ENCODE data around the gene MDM4. TPM values are rescaled to one million over a fixed set of nuclear protein-coding genes. Genes with fewer than 3 reads are reported as not detected.

MDM4 gene
- total RNA-seq, 4 donors from 2014 or later, result 15.1 to 44.0 (median 28.9) TPM

- H3K27me3 ChIP-seq, result no peaks in the 10 kb centered on the region
- H3K27ac ChIP-seq, result peak overlapping the region; percentile 83 to 85 (median 84)
- H3K4me3 ChIP-seq, result peak overlapping the region; percentile 51 to 67 (median 61)
- H3K4me1 ChIP-seq, result peaks cover 8 to 13% of the 10 kb centered on the region in 2 donors
- DNase-seq, result no peak
- H3K9me3 ChIP-seq, result no peaks in the 10 kb centered on the region
- intact Hi-C loops (cut with DNase I; ENCODE audit: low total_unique reads) (loop anchor here (1.0 kb wide), 1 partner anchor 94 kb away; the partner anchor contains the start of gene PPP1R15B), in situ Hi-C loops (cut with MboI; ENCODE audit: low sequenced_read_pairs in 4 of 4) (loop anchor here in 2 of 4 donors (25.0 kb wide), 2 partner anchors 343 to 643 kb away; partner anchors contain the start of genes ETNK2 (in 1 of the 2), REN (in 1 of the 2) and SNRPE (in 1 of the 2))
- TF ChIP-seq POLR2A (IDR thresholded peaks at IDR 0.05), result no peak
- no peak for TF ChIP-seq CTCF (IDR thresholded peaks at IDR 0.05 in 4 of 5, conservative IDR thresholded peaks at IDR 0.05 in 1 of 5)
- no peaks in the 10 kb centered on the region for H3K36me3 ChIP-seq
- ATAC-seq, result no peak
These were observed 10.5 kb upstream of the MDM4 start for GRCh38 chr1:204505674-204506200.

GRCh38 chr1:204506201-204506968 is 9.8 kb upstream of the MDM4 start:
- TF ChIP-seq POLR2A (IDR thresholded peaks at IDR 0.05) (no peak), CTCF (IDR thresholded peaks at IDR 0.05 in 4 of 5, conservative IDR thresholded peaks at IDR 0.05 in 1 of 5) (no peak)
- Histone ChIP-seq H3K27ac (peak overlapping the region; percentile 83 to 85 (median 84)), H3K4me1 (peaks cover 8 to 13% of the 10 kb centered on the region in 2 donors), H3K36me3 (no peaks in the 10 kb centered on the region), H3K9me3 (no peaks in the 10 kb centered on the region), H3K27me3 (no peaks in the 10 kb centered on the region), H3K4me3 (peak overlapping the region; percentile 51 to 67 (median 61))
- intact Hi-C loops (cut with DNase I; ENCODE audit: low total_unique reads), result loop anchor here (1.0 kb wide), 1 partner anchor 95 kb away; the partner anchor contains the start of gene PPP1R15B
- in situ Hi-C loops (cut with MboI; ENCODE audit: low sequenced_read_pairs in 4 of 4), result loop anchor here in 2 of 4 donors (25.0 kb wide), 2 partner anchors 344 to 644 kb away; partner anchors contain the start of genes ETNK2 (in 1 of the 2), REN (in 1 of the 2) and SNRPE (in 1 of the 2)
- peak; percentile 83 to 84 for ATAC-seq
- DNase-seq, result peak; percentile 45 to 65

- Histone ChIP-seq H3K4me3 (peak overlapping the region; percentile 51 to 67 (median 61)), H3K9me3 (no peaks in the 10 kb centered on the region), H3K27ac (peak overlapping the region; percentile 83 to 85 (median 84)), H3K36me3 (no peaks in the 10 kb centered on the region), H3K27me3 (no peaks in the 10 kb centered on the region), H3K4me1 (peaks cover 8 to 13% of the 10 kb centered on the region in 2 donors)
- intact Hi-C loops (cut with DNase I; ENCODE audit: low total_unique reads) (loop anchor here (1.0 kb wide), 1 partner anchor 96 kb away; the partner anchor contains the start of gene PPP1R15B), in situ Hi-C loops (cut with MboI; ENCODE audit: low sequenced_read_pairs in 4 of 4) (loop anchor here in 2 of 4 donors (25.0 kb wide), 2 partner anchors 345 to 645 kb away; partner anchors contain the start of genes ETNK2 (in 1 of the 2), REN (in 1 of the 2) and SNRPE (in 1 of the 2))
- TF ChIP-seq POLR2A (IDR thresholded peaks at IDR 0.05), result no peak
- no peak for TF ChIP-seq CTCF (IDR thresholded peaks at IDR 0.05 in 4 of 5, conservative IDR thresholded peaks at IDR 0.05 in 1 of 5)
- DNase-seq (peak; percentile 75 to 81), ATAC-seq (peak; percentile 75 to 81)
These were observed 9.3 kb upstream of the MDM4 start for GRCh38 chr1:204506969-204507316.

- peak overlapping the region; percentile 83 to 85 (median 84) for H3K27ac ChIP-seq
- peak overlapping the region; percentile 51 to 67 (median 61) for H3K4me3 ChIP-seq
- ATAC-seq (peak; percentile 41 to 46), DNase-seq (peak in 1 of 2 donors; percentile 25)
- H3K27me3 ChIP-seq, result no peaks in the 10 kb centered on the region
- peaks cover 8 to 13% of the 10 kb centered on the region in 2 donors for H3K4me1 ChIP-seq
- intact Hi-C loops (cut with DNase I; ENCODE audit: low total_unique reads) (no loop called here), in situ Hi-C loops (cut with MboI; ENCODE audit: low sequenced_read_pairs in 4 of 4) (loop anchor here in 2 of 4 donors (25.0 kb wide), 2 partner anchors 345 to 645 kb away; partner anchors contain the start of genes ETNK2 (in 1 of the 2), REN (in 1 of the 2) and SNRPE (in 1 of the 2))
- TF ChIP-seq CTCF (IDR thresholded peaks at IDR 0.05 in 4 of 5, conservative IDR thresholded peaks at IDR 0.05 in 1 of 5) (no peak), POLR2A (IDR thresholded peaks at IDR 0.05) (no peak)
- no peaks in the 10 kb centered on the region for H3K9me3 ChIP-seq
- no peaks in the 10 kb centered on the region for H3K36me3 ChIP-seq
These were observed 8.7 kb upstream of the MDM4 start for GRCh38 chr1:204507317-204508105.

All from gastrocnemius medialis (tissue), 4 donors.